HepG2 (cell line): ENCODE results near the gene IL1RAP.

Experiments
- GTF2F1 ChIP-seq: fragments of 150-350 bp; IDR thresholded peaks from 2 replicates; pipeline ENCODE4 v1.6.1; 2014; ENCODE audit warnings: low read length
- REL ChIP-seq: sonication (generic); formaldehyde crosslinking; conservative IDR thresholded peaks from 2 replicates; pipeline ENCODE4 v1.8.0; 2022; ENCODE audit warnings: mild to moderate bottlenecking, missing genetic modification reagents, moderate library complexity
- TF ChIP-seq, protein P1 (sequence below): sonication (generic); formaldehyde crosslinking; IDR thresholded peaks from 2 replicates; pipeline ENCODE4 v1.4.0; 2020; ENCODE audit warnings: mild to moderate bottlenecking, missing genetic modification reagents
- TF ChIP-seq, protein P2 (sequence below): sonication (generic); formaldehyde crosslinking; IDR thresholded peaks from 2 replicates; pipeline ENCODE4 v1.5.0; 2020; ENCODE audit warnings: mild to moderate bottlenecking, missing genetic modification reagents, moderate library complexity

DNA sequence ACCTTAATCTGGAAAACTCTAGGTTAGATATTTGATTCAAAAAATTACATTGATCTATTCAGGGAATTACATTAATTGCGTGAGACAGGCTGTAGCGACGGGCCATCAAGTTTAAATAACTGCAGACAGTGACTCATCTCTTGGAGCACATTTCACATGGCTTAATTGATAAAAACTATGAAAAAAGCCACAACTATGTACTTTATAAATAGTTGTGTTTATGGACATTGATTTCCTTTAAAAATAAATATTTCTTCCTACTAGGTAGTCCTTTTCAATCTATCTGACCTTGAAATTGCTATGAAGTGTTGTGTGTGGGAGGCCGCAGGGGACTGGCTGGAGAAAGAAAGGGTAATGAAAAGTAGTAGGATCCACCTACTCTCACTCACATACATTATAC, 157.8 kb downstream of the IL1RAP start:
- TF ChIP-seq, protein P1, sequence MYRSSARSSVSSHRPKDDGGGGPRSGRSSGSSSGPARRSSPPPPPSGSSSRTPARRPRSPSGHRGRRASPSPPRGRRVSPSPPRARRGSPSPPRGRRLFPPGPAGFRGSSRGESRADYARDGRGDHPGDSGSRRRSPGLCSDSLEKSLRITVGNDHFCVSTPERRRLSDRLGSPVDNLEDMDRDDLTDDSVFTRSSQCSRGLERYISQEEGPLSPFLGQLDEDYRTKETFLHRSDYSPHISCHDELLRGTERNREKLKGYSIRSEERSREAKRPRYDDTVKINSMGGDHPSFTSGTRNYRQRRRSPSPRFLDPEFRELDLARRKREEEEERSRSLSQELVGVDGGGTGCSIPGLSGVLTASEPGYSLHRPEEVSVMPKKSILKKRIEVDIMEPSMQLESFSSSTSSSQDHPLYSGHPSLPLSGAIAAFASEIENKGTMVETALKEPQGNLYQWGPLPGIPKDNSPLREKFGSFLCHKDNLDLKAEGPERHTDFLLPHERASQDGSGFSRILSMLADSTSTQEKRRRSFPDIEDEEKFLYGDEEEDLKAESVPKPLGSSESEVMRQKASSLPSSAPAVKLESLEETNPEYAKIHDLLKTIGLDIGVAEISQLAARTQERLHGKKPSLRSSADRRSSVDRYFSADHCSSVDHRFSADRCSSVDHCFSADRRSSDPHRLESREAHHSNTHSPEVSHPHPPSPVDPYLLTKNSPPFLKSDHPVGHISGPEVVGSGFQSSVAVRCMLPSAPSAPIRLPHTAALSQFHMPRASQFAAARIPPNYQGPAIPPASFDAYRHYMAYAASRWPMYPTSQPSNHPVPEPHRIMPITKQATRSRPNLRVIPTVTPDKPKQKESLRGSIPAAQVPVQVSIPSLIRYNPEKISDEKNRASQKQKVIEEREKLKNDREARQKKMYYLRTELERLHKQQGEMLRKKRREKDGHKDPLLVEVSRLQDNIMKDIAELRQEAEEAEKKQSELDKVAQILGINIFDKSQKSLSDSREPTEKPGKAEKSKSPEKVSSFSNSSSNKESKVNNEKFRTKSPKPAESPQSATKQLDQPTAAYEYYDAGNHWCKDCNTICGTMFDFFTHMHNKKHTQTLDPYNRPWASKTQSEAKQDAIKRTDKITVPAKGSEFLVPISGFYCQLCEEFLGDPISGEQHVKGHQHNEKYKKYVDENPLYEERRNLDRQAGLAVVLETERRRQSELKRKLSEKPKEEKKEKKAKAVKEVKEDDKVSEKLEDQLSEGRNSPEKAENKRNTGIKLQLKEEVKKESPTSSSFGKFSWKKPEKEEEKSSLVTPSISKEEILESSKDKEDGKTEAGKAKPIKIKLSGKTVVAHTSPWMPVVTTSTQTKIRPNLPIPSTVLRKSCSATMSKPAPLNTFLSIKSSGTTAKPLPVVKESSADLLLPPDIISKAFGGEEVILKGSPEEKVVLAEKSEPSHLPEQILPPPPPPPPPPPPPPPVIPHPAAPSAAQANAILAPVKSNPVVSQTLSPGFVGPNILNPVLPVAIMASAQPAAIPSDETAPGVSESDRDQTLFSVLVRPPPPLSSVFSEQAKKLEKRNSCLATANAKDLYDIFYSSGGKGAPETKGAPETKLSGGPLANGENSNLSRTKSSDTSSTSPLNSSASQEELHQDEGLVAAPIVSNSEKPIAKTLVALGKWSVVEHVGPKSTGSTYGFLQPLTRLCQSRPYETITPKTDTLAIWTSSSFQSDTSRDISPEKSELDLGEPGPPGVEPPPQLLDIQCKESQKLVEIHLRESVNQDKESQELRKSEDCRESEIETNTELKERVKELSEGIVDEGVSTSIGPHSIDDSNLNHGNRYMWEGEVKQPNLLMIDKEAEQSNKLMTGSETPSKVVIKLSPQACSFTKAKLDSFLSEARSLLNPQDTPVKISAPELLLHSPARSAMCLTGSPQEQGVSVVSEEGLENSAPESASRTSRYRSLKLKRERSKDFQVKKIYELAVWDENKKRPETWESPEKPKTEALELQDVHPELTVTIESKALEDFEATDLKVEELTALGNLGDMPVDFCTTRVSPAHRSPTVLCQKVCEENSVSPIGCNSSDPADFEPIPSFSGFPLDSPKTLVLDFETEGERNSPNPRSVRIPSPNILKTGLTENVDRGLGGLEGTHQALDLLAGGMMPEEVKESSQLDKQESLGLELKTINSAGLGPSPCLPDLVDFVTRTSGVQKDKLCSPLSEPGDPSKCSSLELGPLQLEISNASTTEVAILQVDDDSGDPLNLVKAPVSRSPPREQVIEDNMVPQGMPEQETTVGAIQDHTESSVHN: no peak
- TF ChIP-seq GTF2F1: no peak
- TF ChIP-seq, protein P2, sequence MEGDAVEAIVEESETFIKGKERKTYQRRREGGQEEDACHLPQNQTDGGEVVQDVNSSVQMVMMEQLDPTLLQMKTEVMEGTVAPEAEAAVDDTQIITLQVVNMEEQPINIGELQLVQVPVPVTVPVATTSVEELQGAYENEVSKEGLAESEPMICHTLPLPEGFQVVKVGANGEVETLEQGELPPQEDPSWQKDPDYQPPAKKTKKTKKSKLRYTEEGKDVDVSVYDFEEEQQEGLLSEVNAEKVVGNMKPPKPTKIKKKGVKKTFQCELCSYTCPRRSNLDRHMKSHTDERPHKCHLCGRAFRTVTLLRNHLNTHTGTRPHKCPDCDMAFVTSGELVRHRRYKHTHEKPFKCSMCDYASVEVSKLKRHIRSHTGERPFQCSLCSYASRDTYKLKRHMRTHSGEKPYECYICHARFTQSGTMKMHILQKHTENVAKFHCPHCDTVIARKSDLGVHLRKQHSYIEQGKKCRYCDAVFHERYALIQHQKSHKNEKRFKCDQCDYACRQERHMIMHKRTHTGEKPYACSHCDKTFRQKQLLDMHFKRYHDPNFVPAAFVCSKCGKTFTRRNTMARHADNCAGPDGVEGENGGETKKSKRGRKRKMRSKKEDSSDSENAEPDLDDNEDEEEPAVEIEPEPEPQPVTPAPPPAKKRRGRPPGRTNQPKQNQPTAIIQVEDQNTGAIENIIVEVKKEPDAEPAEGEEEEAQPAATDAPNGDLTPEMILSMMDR (CRISPR knock-in tag): no peak
- TF ChIP-seq REL (CRISPR knock-in tag): no peak
